Measurements from ENCODE around the gene TREH.

- TF ChIP-seq POLR2AphosphoS5 (IDR thresholded peaks at IDR 0.05) (no peak), RAD21 (conservative IDR thresholded peaks at IDR 0.05) (no peak), EZH2 (IDR thresholded peaks at IDR 0.05; ENCODE audit: borderline replicate concordance, insufficient read depth, low read length, poor library complexity, severe bottlenecking) (no peak), MXI1 (conservative IDR thresholded peaks at IDR 0.05; ENCODE audit: poor library complexity, severe bottlenecking) (no peak), EP300 (conservative IDR thresholded peaks at IDR 0.05; ENCODE audit: poor library complexity, severe bottlenecking) (no peak)
- TF ChIP-seq, protein P1, sequence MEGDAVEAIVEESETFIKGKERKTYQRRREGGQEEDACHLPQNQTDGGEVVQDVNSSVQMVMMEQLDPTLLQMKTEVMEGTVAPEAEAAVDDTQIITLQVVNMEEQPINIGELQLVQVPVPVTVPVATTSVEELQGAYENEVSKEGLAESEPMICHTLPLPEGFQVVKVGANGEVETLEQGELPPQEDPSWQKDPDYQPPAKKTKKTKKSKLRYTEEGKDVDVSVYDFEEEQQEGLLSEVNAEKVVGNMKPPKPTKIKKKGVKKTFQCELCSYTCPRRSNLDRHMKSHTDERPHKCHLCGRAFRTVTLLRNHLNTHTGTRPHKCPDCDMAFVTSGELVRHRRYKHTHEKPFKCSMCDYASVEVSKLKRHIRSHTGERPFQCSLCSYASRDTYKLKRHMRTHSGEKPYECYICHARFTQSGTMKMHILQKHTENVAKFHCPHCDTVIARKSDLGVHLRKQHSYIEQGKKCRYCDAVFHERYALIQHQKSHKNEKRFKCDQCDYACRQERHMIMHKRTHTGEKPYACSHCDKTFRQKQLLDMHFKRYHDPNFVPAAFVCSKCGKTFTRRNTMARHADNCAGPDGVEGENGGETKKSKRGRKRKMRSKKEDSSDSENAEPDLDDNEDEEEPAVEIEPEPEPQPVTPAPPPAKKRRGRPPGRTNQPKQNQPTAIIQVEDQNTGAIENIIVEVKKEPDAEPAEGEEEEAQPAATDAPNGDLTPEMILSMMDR (IDR thresholded peaks at IDR 0.05; ENCODE audit: poor library complexity, severe bottlenecking), result no peak
- TF ChIP-seq, protein P2, sequence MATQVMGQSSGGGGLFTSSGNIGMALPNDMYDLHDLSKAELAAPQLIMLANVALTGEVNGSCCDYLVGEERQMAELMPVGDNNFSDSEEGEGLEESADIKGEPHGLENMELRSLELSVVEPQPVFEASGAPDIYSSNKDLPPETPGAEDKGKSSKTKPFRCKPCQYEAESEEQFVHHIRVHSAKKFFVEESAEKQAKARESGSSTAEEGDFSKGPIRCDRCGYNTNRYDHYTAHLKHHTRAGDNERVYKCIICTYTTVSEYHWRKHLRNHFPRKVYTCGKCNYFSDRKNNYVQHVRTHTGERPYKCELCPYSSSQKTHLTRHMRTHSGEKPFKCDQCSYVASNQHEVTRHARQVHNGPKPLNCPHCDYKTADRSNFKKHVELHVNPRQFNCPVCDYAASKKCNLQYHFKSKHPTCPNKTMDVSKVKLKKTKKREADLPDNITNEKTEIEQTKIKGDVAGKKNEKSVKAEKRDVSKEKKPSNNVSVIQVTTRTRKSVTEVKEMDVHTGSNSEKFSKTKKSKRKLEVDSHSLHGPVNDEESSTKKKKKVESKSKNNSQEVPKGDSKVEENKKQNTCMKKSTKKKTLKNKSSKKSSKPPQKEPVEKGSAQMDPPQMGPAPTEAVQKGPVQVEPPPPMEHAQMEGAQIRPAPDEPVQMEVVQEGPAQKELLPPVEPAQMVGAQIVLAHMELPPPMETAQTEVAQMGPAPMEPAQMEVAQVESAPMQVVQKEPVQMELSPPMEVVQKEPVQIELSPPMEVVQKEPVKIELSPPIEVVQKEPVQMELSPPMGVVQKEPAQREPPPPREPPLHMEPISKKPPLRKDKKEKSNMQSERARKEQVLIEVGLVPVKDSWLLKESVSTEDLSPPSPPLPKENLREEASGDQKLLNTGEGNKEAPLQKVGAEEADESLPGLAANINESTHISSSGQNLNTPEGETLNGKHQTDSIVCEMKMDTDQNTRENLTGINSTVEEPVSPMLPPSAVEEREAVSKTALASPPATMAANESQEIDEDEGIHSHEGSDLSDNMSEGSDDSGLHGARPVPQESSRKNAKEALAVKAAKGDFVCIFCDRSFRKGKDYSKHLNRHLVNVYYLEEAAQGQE (IDR thresholded peaks at IDR 0.05; ENCODE audit: borderline replicate concordance), result no peak
Measured at GRCh38 chr11:118629761-118630661, 49.4 kb downstream of the TREH start.
